ENCODE measurements around the gene CCL23.

DNA sequence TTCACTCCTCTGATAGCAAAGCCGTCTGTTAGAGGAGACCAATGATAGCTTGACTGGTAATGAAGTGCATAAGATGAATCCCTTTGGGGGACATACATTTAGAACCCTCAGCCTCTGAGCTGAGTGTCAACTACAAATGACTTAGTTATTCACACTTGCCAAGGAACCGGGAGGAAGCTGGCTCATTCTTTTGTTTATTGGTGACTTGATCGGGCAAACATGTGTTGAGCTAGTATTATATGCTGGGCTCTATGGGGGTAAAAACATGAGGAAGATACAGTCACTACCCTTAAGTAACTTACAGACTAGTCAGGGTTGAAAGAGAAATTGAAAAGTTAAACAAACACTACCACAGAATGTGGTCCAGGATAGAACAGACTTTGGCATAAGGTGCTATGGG lies 39.4 kb downstream of the CCL23 start:
- TF ChIP-seq, protein P1, sequence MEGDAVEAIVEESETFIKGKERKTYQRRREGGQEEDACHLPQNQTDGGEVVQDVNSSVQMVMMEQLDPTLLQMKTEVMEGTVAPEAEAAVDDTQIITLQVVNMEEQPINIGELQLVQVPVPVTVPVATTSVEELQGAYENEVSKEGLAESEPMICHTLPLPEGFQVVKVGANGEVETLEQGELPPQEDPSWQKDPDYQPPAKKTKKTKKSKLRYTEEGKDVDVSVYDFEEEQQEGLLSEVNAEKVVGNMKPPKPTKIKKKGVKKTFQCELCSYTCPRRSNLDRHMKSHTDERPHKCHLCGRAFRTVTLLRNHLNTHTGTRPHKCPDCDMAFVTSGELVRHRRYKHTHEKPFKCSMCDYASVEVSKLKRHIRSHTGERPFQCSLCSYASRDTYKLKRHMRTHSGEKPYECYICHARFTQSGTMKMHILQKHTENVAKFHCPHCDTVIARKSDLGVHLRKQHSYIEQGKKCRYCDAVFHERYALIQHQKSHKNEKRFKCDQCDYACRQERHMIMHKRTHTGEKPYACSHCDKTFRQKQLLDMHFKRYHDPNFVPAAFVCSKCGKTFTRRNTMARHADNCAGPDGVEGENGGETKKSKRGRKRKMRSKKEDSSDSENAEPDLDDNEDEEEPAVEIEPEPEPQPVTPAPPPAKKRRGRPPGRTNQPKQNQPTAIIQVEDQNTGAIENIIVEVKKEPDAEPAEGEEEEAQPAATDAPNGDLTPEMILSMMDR (IDR thresholded peaks at IDR 0.05 in 4 of 5, conservative IDR thresholded peaks at IDR 0.05 in 1 of 5): no peak
- TF ChIP-seq POLR2A (IDR thresholded peaks at IDR 0.05): no peak
